K562 (cell line): Measurements from ENCODE around the gene CASP2. TPM values are rescaled to one million over a fixed set of nuclear protein-coding genes. Genes with fewer than 3 reads are reported as not detected.

Source experiments
- ATF7 ChIP-seq: fragments of 450-650 bp; IDR thresholded peaks from 2 replicates; pipeline ENCODE4 v1.7.1; 2014; ENCODE audit warnings: mild to moderate bottlenecking, moderate library complexity
- CEBPG ChIP-seq, 3 experiments: fragments of 200-800 bp in 1 of 3; sonication (Bioruptor generic) in 1 of 3; sonication (generic) in 1 of 3; formaldehyde crosslinking in 1 of 3; IDR thresholded peaks in 2 of 3; conservative IDR thresholded peaks in 1 of 3; 2 replicates each; pipeline versions ENCODE4 v1.6.1 to v1.8.0; 2016 to 2022; ENCODE audit warnings: missing compliant biosample characterization in 2 of 3, missing genetic modification characterization in 2 of 3, mild to moderate bottlenecking in 1 of 3, missing genetic modification reagents in 1 of 3
- CREM ChIP-seq: IDR thresholded peaks from 2 replicates; pipeline ENCODE4 v1.6.1; 2014; ENCODE audit warnings: antibody characterized with exemption, low read depth
- E2F6 ChIP-seq, 2 experiments: IDR thresholded peaks; 2 replicates each; pipeline ENCODE4 v1.6.1; 2011; ENCODE audit warnings: borderline replicate concordance in 1 of 2, control low read depth in 1 of 2, low read depth in 1 of 2, low read length in 1 of 2, mild to moderate bottlenecking in 1 of 2, mixed read lengths in 1 of 2, moderate library complexity in 1 of 2; ENCODE audit not compliant: insufficient read depth in 1 of 2, insufficient read length in 1 of 2, poor library complexity in 1 of 2, severe bottlenecking in 1 of 2; ENCODE audit errors: extremely low read depth in 1 of 2
- ELK3 ChIP-seq: fragments of 450-650 bp; formaldehyde crosslinking; IDR thresholded peaks from 2 replicates; pipeline ENCODE4 v1.4.0; 2020; ENCODE audit warnings: mild to moderate bottlenecking
- HBP1 ChIP-seq: fragments of 450-650 bp; formaldehyde crosslinking; IDR thresholded peaks from 2 replicates; pipeline ENCODE4 v1.4.0; 2022; ENCODE audit warnings: missing genetic modification characterization
- MTF1 ChIP-seq: fragments of 250-450 bp; sonication (Bioruptor Pico); IDR thresholded peaks from 2 replicates; pipeline ENCODE4 v1.9.0; 2021; ENCODE audit warnings: moderate library complexity, mild to moderate bottlenecking, inconsistent platforms, borderline replicate concordance
- NR2C1 ChIP-seq, 2 experiments: fragments of 450-650 bp; IDR thresholded peaks; 2 replicates each; pipeline ENCODE4 v1.6.1; 2017; ENCODE audit warnings: mild to moderate bottlenecking in 2 of 2, antibody characterized with exemption in 1 of 2, inconsistent platforms in 1 of 2, missing compliant biosample characterization in 1 of 2, missing genetic modification characterization in 1 of 2
- POLR2AphosphoS5 ChIP-seq: IDR thresholded peaks from 2 replicates; pipeline ENCODE4 v1.6.1; 2011; ENCODE audit warnings: mild to moderate bottlenecking, low read depth, low read length, moderate library complexity; ENCODE audit not compliant: control insufficient read depth, insufficient read depth
- RAD21 ChIP-seq, 2 experiments: fragments of 250-450 bp in 1 of 2; fragments of 450-650 bp in 1 of 2; sonication (Bioruptor Pico) in 1 of 2; formaldehyde crosslinking in 1 of 2; IDR thresholded peaks in 1 of 2; conservative IDR thresholded peaks in 1 of 2; 2 replicates each; pipeline versions ENCODE4 v1.4.0 to v1.8.0; 2020 to 2022; ENCODE audit warnings: mild to moderate bottlenecking in 2 of 2, moderate library complexity in 1 of 2
- ZFPM2 ChIP-seq: fragments of 250-450 bp; sonication (Bioruptor Pico); IDR thresholded peaks from 2 replicates; pipeline ENCODE4 v1.5.1; 2022; ENCODE audit warnings: mild to moderate bottlenecking
- ZNF239 ChIP-seq: fragments of 250-450 bp; sonication (Bioruptor Pico); IDR thresholded peaks from 2 replicates; pipeline ENCODE4 v1.4.0; 2020; ENCODE audit warnings: mild to moderate bottlenecking
- ZNF318 ChIP-seq, 2 experiments: fragments of 450-650 bp; IDR thresholded peaks; 2 replicates each; pipeline ENCODE4 v1.6.1; 2016; ENCODE audit warnings: mild to moderate bottlenecking in 2 of 2, borderline replicate concordance in 1 of 2, low read depth in 1 of 2, moderate library complexity in 1 of 2
- ZNF436 ChIP-seq: fragments of 250-450, 450-650 bp; sonication (Bioruptor Pico); formaldehyde crosslinking; IDR thresholded peaks from 2 replicates; pipeline ENCODE4 v1.7.0; 2020; ENCODE audit warnings: mild to moderate bottlenecking
- polyA plus RNA-seq, 8 experiments: library from polyadenylated mRNA; depleted of rRNA in 4 of 8; stranded (reverse) in 5 of 8; unstranded in 3 of 8; fragments of >200 nt; fragmentation: Nextera tagmentation in 2 of 8; fragmentation: Illumina TruSeq in 1 of 8; extraction: Ambion mirVana in 2 of 8; extraction: Trizol in 1 of 8; gene quantifications; 2 replicates each; pipeline versions ENCODE4 v1.2.1 to v1.2.3, GENCODE V29; 2011 to 2014; ENCODE audit warnings: inconsistent platforms in 1 of 8, missing spikeins in 1 of 8
- total RNA-seq, 7 experiments: library from RNA; depleted of rRNA in 6 of 7; stranded (reverse); fragments of >200 nt in 6 of 7; fragmentation: Illumina TruSeq in 2 of 7; extraction: Trizol in 2 of 7; gene quantifications; 2 replicates each; pipeline versions ENCODE4 v1.2.1 to v1.2.3, GENCODE V29; 2011 to 2021; ENCODE audit warnings: low replicate concordance in 1 of 7

CASP2 gene
- total and polyA plus RNA-seq, 9 of the 15 experiments (the other 6 are each of a cell fraction or from before 2014, with no cell fraction given): 18.8 to 64.9 (median 24.1) TPM

- no peak for TF ChIP-seq E2F6 (IDR thresholded peaks at IDR 0.05; ENCODE audit: borderline replicate concordance in 1 of 2, extremely low read depth in 1 of 2, insufficient read depth in 1 of 2, insufficient read length in 1 of 2, low read depth in 1 of 2, low read length in 1 of 2, poor library complexity in 1 of 2, severe bottlenecking in 1 of 2)
- TF ChIP-seq CREM: peak; percentile 40; the same call in 1 of the 2 replicates
- TF ChIP-seq ATF7: no peak
- no peak for TF ChIP-seq ZFPM2 (CRISPR knock-in tag)
- peak in 1 of 2 experiments; percentile 49; a peak in 2 of 4 replicates for TF ChIP-seq RAD21 (CRISPR knock-in tag; conservative IDR thresholded peaks at IDR 0.05 in 1 of 2, IDR thresholded peaks at IDR 0.05 in 1 of 2)
- TF ChIP-seq HBP1: no peak
- no peak for TF ChIP-seq ZNF436 (CRISPR knock-in tag)
- 0 out of 2 replicates have a peak, but pooled peaks have one; percentile 22 for TF ChIP-seq POLR2AphosphoS5
- no peak for TF ChIP-seq MTF1 (CRISPR knock-in tag)
- no peak for TF ChIP-seq NR2C1 (IDR thresholded peaks at IDR 0.05)
- TF ChIP-seq NR2C1 (tag; IDR thresholded peaks at IDR 0.05): no peak
- no peak for TF ChIP-seq ZNF318 (IDR thresholded peaks at IDR 0.05; ENCODE audit: borderline replicate concordance in 1 of 2, low read depth in 1 of 2)
- TF ChIP-seq ZNF239 (CRISPR knock-in tag): no peak
- TF ChIP-seq CEBPG (CRISPR knock-in tag; IDR thresholded peaks at IDR 0.05): no peak
- no peak for TF ChIP-seq CEBPG (tag; conservative IDR thresholded peaks at IDR 0.05 in 1 of 2, IDR thresholded peaks at IDR 0.05 in 1 of 2)
- TF ChIP-seq ELK3 (CRISPR knock-in tag): no peak
These were observed 11.7 kb downstream of the CASP2 start (continued) for GRCh38 chr7:143299840-143300239.
